Gastrocnemius medialis (tissue), 4 donors: ENCODE results near the gene WDR46.

Experiments used
- POLR2A ChIP-seq, 2 donors: fragments of 450-650 bp; IDR thresholded peaks; one replicate each; pipeline ENCODE4 v1.6.1; 2017; ENCODE audit warnings: antibody characterized with exemption in 2 of 2, mild to moderate bottlenecking in 2 of 2, moderate library complexity in 2 of 2
- TF ChIP-seq, protein P1 (sequence below), 5 experiments: fragments of 450-650 bp in 3 of 5; fragments of 200-600 bp in 2 of 5; sonication (generic) in 2 of 5; IDR thresholded peaks in 4 of 5; conservative IDR thresholded peaks in 1 of 5; 1 replicate in 4 of 5; 2 replicates in 1 of 5; pipeline ENCODE4 v1.5.1; 2016 to 2019; ENCODE audit warnings: antibody characterized with exemption in 5 of 5, mild to moderate bottlenecking in 3 of 5, moderate library complexity in 3 of 5

DNA sequence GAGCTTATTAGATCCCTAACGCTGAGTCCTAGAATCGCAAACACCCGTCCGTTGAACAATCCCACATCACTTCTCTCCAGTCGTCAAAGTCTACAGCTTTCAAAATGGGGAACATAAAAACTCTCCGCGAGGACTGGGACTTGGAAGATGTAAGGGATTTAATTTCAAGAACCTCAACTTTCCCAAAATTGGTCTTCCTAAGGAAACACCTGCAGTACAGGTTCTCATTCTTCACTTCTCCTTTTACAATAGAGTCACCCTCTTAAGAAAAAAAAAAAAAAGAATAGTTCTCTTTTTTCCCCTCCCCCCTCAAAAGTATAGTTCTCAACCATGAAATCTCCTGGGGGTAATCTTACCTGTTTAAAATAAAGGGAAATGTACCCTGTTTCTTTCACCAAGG lies 35.1 kb upstream of the WDR46 start:
- TF ChIP-seq, protein P1, sequence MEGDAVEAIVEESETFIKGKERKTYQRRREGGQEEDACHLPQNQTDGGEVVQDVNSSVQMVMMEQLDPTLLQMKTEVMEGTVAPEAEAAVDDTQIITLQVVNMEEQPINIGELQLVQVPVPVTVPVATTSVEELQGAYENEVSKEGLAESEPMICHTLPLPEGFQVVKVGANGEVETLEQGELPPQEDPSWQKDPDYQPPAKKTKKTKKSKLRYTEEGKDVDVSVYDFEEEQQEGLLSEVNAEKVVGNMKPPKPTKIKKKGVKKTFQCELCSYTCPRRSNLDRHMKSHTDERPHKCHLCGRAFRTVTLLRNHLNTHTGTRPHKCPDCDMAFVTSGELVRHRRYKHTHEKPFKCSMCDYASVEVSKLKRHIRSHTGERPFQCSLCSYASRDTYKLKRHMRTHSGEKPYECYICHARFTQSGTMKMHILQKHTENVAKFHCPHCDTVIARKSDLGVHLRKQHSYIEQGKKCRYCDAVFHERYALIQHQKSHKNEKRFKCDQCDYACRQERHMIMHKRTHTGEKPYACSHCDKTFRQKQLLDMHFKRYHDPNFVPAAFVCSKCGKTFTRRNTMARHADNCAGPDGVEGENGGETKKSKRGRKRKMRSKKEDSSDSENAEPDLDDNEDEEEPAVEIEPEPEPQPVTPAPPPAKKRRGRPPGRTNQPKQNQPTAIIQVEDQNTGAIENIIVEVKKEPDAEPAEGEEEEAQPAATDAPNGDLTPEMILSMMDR (IDR thresholded peaks at IDR 0.05 in 4 of 5, conservative IDR thresholded peaks at IDR 0.05 in 1 of 5), result no peak
- no peak for TF ChIP-seq POLR2A (IDR thresholded peaks at IDR 0.05)
